H9 (cell line): ENCODE measurements around the gene RBFOX2. TPM values are rescaled to one million over a fixed set of nuclear protein-coding genes. Genes with fewer than 3 reads are reported as not detected.

ENCODE experiments used
- DNase-seq: peaks from one replicate; pipeline ENCODE4 v3.0.0-alpha.2; 2017
- H2AFZ ChIP-seq: one replicate; pipeline ENCODE4 v1.6.1; 2013; ENCODE audit warnings: mild to moderate bottlenecking, low read length, control low read depth, moderate library complexity
- H2AK5ac ChIP-seq: 2 replicates; pipeline ENCODE4 v1.6.1; 2013; ENCODE audit warnings: low read length, control low read depth, mixed read lengths; ENCODE audit not compliant: insufficient read length
- H2BK120ac ChIP-seq: one replicate; pipeline ENCODE4 v1.6.1; 2013; ENCODE audit warnings: low read depth, mild to moderate bottlenecking, low read length, control low read depth, inconsistent platforms; ENCODE audit not compliant: poor library complexity, severe bottlenecking
- H2BK12ac ChIP-seq: 2 replicates; pipeline ENCODE4 v1.6.1; 2013; ENCODE audit warnings: low read length, control low read depth, mixed read lengths, low read depth; ENCODE audit not compliant: insufficient read length
- H2BK15ac ChIP-seq: 2 replicates; pipeline ENCODE4 v1.6.1; 2013; ENCODE audit warnings: low read depth, low read length, control low read depth
- H2BK20ac ChIP-seq: one replicate; pipeline ENCODE4 v1.6.1; 2013; ENCODE audit warnings: low read depth, mild to moderate bottlenecking, low read length, control low read depth, inconsistent platforms; ENCODE audit not compliant: poor library complexity, severe bottlenecking
- H2BK5ac ChIP-seq: 2 replicates; pipeline ENCODE4 v1.6.1; 2013; ENCODE audit warnings: low read length, control low read depth, mixed read lengths; ENCODE audit not compliant: insufficient read length
- H3K14ac ChIP-seq: 2 replicates; pipeline ENCODE4 v1.6.1; 2013; ENCODE audit warnings: low read length, control low read depth; ENCODE audit not compliant: insufficient read depth
- H3K18ac ChIP-seq: 2 replicates; pipeline ENCODE4 v1.6.1; 2013; ENCODE audit warnings: low read depth, mild to moderate bottlenecking, mixed read lengths, low read length, control low read depth; ENCODE audit not compliant: insufficient read length
- H3K23ac ChIP-seq: 2 replicates; pipeline ENCODE4 v1.6.1; 2013; ENCODE audit warnings: low read length, control low read depth, mixed read lengths, low read depth; ENCODE audit not compliant: insufficient read length
- H3K23me2 ChIP-seq: 2 replicates; pipeline ENCODE4 v1.6.1; 2013; ENCODE audit warnings: low read depth, mild to moderate bottlenecking, mixed read lengths, low read length, control low read depth; ENCODE audit not compliant: insufficient read length, poor library complexity, severe bottlenecking
- H3K27ac ChIP-seq: 2 replicates; pipeline ENCODE4 v1.5.1; 2013; ENCODE audit warnings: low read length, control low read depth, mixed read lengths, low read depth; ENCODE audit not compliant: insufficient read length
- H3K27me3 ChIP-seq: 2 replicates; pipeline ENCODE4 v1.6.1; 2013; ENCODE audit warnings: low read length, control low read depth, inconsistent platforms; ENCODE audit not compliant: insufficient read depth
- H3K4ac ChIP-seq: 2 replicates; pipeline ENCODE4 v1.6.1; 2013; ENCODE audit warnings: low read depth, mild to moderate bottlenecking, control low read depth, inconsistent platforms, low read length, moderate library complexity
- H3K4me1 ChIP-seq: 2 replicates; pipeline ENCODE4 v1.6.1; 2013; ENCODE audit warnings: low read length, control low read depth, inconsistent platforms; ENCODE audit not compliant: insufficient read depth
- H3K4me2 ChIP-seq: 2 replicates; pipeline ENCODE4 v1.6.1; 2013; ENCODE audit warnings: low read length, control low read depth, mixed read lengths; ENCODE audit not compliant: insufficient read length, insufficient read depth
- H3K56ac ChIP-seq: 2 replicates; pipeline ENCODE4 v1.6.1; 2013; ENCODE audit warnings: low read depth, mild to moderate bottlenecking, mixed read lengths, low read length, control low read depth; ENCODE audit not compliant: insufficient read length
- H3K79me1 ChIP-seq: 2 replicates; pipeline ENCODE4 v1.6.1; 2013; ENCODE audit warnings: low read depth, mild to moderate bottlenecking, moderate library complexity, low read length, control low read depth, inconsistent platforms; ENCODE audit not compliant: insufficient read depth, poor library complexity, severe bottlenecking
- H3K79me2 ChIP-seq: 2 replicates; pipeline ENCODE4 v1.6.1; 2013; ENCODE audit warnings: low read length, control low read depth, inconsistent platforms; ENCODE audit not compliant: insufficient read depth
- H3K9ac ChIP-seq: 2 replicates; pipeline ENCODE4 v1.6.1; 2013; ENCODE audit warnings: low read length, control low read depth, mixed read lengths; ENCODE audit not compliant: insufficient read length; ENCODE audit errors: extremely low read depth
- H3K9me3 ChIP-seq: one replicate; pipeline ENCODE4 v1.6.1; 2013; ENCODE audit warnings: low read depth, low read length, inconsistent platforms; ENCODE audit not compliant: control insufficient read depth
- H3T11ph ChIP-seq: one replicate; pipeline ENCODE4 v1.6.1; 2013; ENCODE audit warnings: mild to moderate bottlenecking, low read length, control low read depth, inconsistent platforms
- H4K20me1 ChIP-seq: one replicate; pipeline ENCODE4 v1.6.1; 2013; ENCODE audit not compliant: control insufficient read depth, insufficient read length, insufficient read depth
- H4K5ac ChIP-seq: 2 replicates; pipeline ENCODE4 v1.6.1; 2013; ENCODE audit warnings: low read depth, mild to moderate bottlenecking, mixed read lengths, low read length, control low read depth; ENCODE audit not compliant: insufficient read length
- H4K8ac ChIP-seq: replicated peaks from 2 replicates; pipeline ENCODE4 v1.6.1; 2013; ENCODE audit warnings: low read length, control low read depth, mixed read lengths, low read depth; ENCODE audit not compliant: insufficient read length
- H4K91ac ChIP-seq: 2 replicates; pipeline ENCODE4 v1.6.1; 2013; ENCODE audit warnings: low read depth, mild to moderate bottlenecking, moderate library complexity, mixed read lengths, low read length, control low read depth; ENCODE audit not compliant: insufficient read length
- H3K27ac Mint-ChIP-seq, 3 experiments: 2 replicates in 2 of 3; 3 replicates in 1 of 3; pipeline ENCODE4 v1.8.0; 2020 to 2021; ENCODE audit warnings: mixed read lengths in 3 of 3, mild to moderate bottlenecking in 1 of 3, moderate library complexity in 1 of 3
- H3K27me3 Mint-ChIP-seq: 2 replicates; pipeline ENCODE4 v1.8.0; 2021; ENCODE audit warnings: low read depth, mild to moderate bottlenecking, moderate library complexity, mixed read lengths
- H3K36me3 Mint-ChIP-seq, 3 experiments: 2 replicates in 2 of 3; 3 replicates in 1 of 3; pipeline ENCODE4 v1.8.0; 2020 to 2021; ENCODE audit warnings: low read depth in 3 of 3, mixed read lengths in 3 of 3; ENCODE audit not compliant: insufficient read depth in 1 of 3
- H3K4me1 Mint-ChIP-seq, 2 experiments: 2 replicates each; pipeline ENCODE4 v1.8.0; 2020; ENCODE audit warnings: mixed read lengths in 2 of 2
- H3K4me3 Mint-ChIP-seq, 2 experiments: 2 replicates in 1 of 2; 3 replicates in 1 of 2; pipeline ENCODE4 v1.8.0; 2020 to 2021; ENCODE audit warnings: mild to moderate bottlenecking in 2 of 2, mixed read lengths in 2 of 2, moderate library complexity in 1 of 2
- H3K9me3 Mint-ChIP-seq, 2 experiments: 2 replicates in 1 of 2; 3 replicates in 1 of 2; pipeline ENCODE4 v1.8.0; 2020; ENCODE audit warnings: mild to moderate bottlenecking in 2 of 2, mixed read lengths in 2 of 2, moderate library complexity in 1 of 2
- WGBS: extraction: QIAGEN DNeasy Blood & Tissue Kit; methylation state at CpG from one replicate; pipeline ENCODE4 v1.1.7; 2013; ENCODE audit warnings: missing lambda C conversion rate, low lambda C conversion rate, mixed read lengths; ENCODE audit not compliant: insufficient read length; ENCODE audit errors: extremely low coverage; 5-methylcytosine and 5-hydroxymethylcytosine counted together
- total RNA-seq: library from RNA; stranded (reverse); gene quantifications from 2 replicates; pipeline ENCODE4 v1.2.1, GENCODE V29; 2021
- TF ChIP-seq, protein P1 (sequence below): fragments of 200-600 bp; sonication (generic); conservative IDR thresholded peaks from 3 replicates; pipeline ENCODE4 v1.8.0; 2021; ENCODE audit warnings: antibody characterized with exemption, mild to moderate bottlenecking

The RBFOX2 gene
- total RNA-seq, 1 experiment from 2014 or later, result 84.7 TPM

DNA sequence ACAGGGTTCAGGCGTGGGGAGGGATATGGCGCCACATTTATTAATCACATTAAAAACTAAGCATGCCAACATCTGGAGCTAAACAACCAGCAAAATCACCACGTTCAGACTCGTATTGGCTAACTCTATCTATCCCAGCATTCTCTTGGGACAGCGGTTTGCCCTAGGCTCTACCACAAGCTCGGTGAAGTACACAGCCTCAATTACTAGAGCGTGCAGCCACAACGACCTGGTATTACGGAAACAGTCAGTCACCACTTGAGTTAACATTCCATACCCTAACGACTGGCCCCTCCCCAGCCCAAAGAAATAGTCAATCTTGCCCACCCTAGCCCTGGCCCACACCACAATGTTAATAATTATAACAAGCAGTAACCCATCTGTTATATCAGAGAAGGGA lies 278.8 kb downstream of the RBFOX2 start:
- Mint-ChIP-seq H3K4me1 (peaks cover 49 to 67% of the 10 kb centered on the region in 2 experiments), H3K27ac (peak overlapping the region; percentile 4 to 67 (median 27); a peak in 6 of 7 replicates)
- no CpG with 5 or more reads among the region's 10 CpGs for WGBS

More for the DNA sequence above, 278.8 kb downstream of the RBFOX2 start:
- no peak overlapping the region for H3K9ac ChIP-seq
- H4K91ac ChIP-seq, result no peak overlapping the region
- no peak overlapping the region for H2AFZ ChIP-seq
- peaks cover 2% of the 10 kb centered on the region for H4K20me1 ChIP-seq
- no peak overlapping the region for H2BK15ac ChIP-seq
- Mint-ChIP-seq H3K27me3 (no peaks in the 10 kb centered on the region), H3K4me3 (no peak overlapping the region), H3K36me3 (peaks cover 9 to 18% (median 17%) of the 10 kb centered on the region in 3 experiments), H3K9me3 (no peaks in the 10 kb centered on the region)
- H3K9me3 ChIP-seq, result no peaks in the 10 kb centered on the region
- H3K27ac ChIP-seq, result no peak overlapping the region
- no peak overlapping the region for H2BK5ac ChIP-seq
- no peak overlapping the region for H2BK120ac ChIP-seq
- TF ChIP-seq, protein P1, sequence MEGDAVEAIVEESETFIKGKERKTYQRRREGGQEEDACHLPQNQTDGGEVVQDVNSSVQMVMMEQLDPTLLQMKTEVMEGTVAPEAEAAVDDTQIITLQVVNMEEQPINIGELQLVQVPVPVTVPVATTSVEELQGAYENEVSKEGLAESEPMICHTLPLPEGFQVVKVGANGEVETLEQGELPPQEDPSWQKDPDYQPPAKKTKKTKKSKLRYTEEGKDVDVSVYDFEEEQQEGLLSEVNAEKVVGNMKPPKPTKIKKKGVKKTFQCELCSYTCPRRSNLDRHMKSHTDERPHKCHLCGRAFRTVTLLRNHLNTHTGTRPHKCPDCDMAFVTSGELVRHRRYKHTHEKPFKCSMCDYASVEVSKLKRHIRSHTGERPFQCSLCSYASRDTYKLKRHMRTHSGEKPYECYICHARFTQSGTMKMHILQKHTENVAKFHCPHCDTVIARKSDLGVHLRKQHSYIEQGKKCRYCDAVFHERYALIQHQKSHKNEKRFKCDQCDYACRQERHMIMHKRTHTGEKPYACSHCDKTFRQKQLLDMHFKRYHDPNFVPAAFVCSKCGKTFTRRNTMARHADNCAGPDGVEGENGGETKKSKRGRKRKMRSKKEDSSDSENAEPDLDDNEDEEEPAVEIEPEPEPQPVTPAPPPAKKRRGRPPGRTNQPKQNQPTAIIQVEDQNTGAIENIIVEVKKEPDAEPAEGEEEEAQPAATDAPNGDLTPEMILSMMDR, result no peak
- no peak overlapping the region for H3K23ac ChIP-seq
- H4K5ac ChIP-seq, result no peak overlapping the region
- H3K4me1 ChIP-seq, result peaks cover 8% of the 10 kb centered on the region; the same call in 1 of the 2 replicates
- H3K4ac ChIP-seq, result no peak overlapping the region
- H2BK12ac ChIP-seq, result no peak overlapping the region
- no peak overlapping the region; the same call in 1 of the 2 replicates for H3K14ac ChIP-seq
- no peak overlapping the region for H3K56ac ChIP-seq
- no peak overlapping the region for H3K4me2 ChIP-seq
- H4K8ac ChIP-seq, result no peak overlapping the region
- H3K79me2 ChIP-seq, result no peaks in the 10 kb centered on the region
- DNase-seq, result no peak
- H3K18ac ChIP-seq, result no peak overlapping the region
- peaks cover 3% of the 10 kb centered on the region for H3K23me2 ChIP-seq
- H3T11ph ChIP-seq, result no peak overlapping the region
- H3K79me1 ChIP-seq, result no peaks in the 10 kb centered on the region
- H2AK5ac ChIP-seq, result no peak overlapping the region
- no peak overlapping the region for H2BK20ac ChIP-seq
- H3K27me3 ChIP-seq, result no peaks in the 10 kb centered on the region
